ENCODE measurements around the gene MTHFSD.
A peak's percentile ranks its signal among the peaks of the same experiment; 100 is the strongest.

Gene MTHFSD

GRCh38 chr16:86581458-86581857, 26.4 kb upstream of the MTHFSD start:
- DNase-seq = no peak

GRCh38 chr16:86580791-86581170, 25.7 kb upstream of the MTHFSD start:
- no peak for DNase-seq

- no peak for DNase-seq
Observed at GRCh38 chr16:86580063-86580790, 25.2 kb upstream of the MTHFSD start.

GRCh38 chr16:86579268-86580062, 24.4 kb upstream of the MTHFSD start:
- no peak for DNase-seq

- no peak for DNase-seq
Observed at GRCh38 chr16:86578611-86579267, 23.7 kb upstream of the MTHFSD start.

- no peak for DNase-seq
Observed at GRCh38 chr16:86578061-86578599, 23.1 kb upstream of the MTHFSD start, which contains the start of gene FOXL1. Gene FOXL1 (plus strand): TSS chr16:86578549. CDS start chr16:86578724, 175 bp downstream.

- no peak for DNase-seq
Observed at GRCh38 chr16:86577314-86577971, 22.4 kb upstream of the MTHFSD start.

GRCh38 chr16:86576591-86577313, 21.7 kb upstream of the MTHFSD start:
- no peak for DNase-seq

- peak; percentile 57 for DNase-seq
Observed at GRCh38 chr16:86575754-86576557, 20.9 kb upstream of the MTHFSD start.

GRCh38 chr16:86575095-86575685, 20.2 kb upstream of the MTHFSD start:
- DNase-seq = no peak

- no peak for DNase-seq
Observed at GRCh38 chr16:86574646-86575045, 19.6 kb upstream of the MTHFSD start.

GRCh38 chr16:86573646-86574508, 18.8 kb upstream of the MTHFSD start:
- DNase-seq = no peak

- DNase-seq = no peak
Observed at GRCh38 chr16:86573215-86573614, 18.2 kb upstream of the MTHFSD start.

GRCh38 chr16:86572606-86573005, 17.6 kb upstream of the MTHFSD start:
- DNase-seq = no peak

GRCh38 chr16:86572041-86572521, 17.0 kb upstream of the MTHFSD start:
- DNase-seq = no peak

GRCh38 chr16:86571530-86571915, 16.5 kb upstream of the MTHFSD start:
- DNase-seq = no peak

- DNase-seq = no peak
Observed at GRCh38 chr16:86570558-86571529, 15.8 kb upstream of the MTHFSD start.

GRCh38 chr16:86569701-86570447, 14.8 kb upstream of the MTHFSD start:
- no peak for DNase-seq

All from stimulated activated CD4-positive, alpha-beta T cell treated with anti-CD3 and anti-CD28 coated beads, Interleukin-4, amount 100 ng/mL, for 1 hour (primary cell).